Adipose tissue (tissue), 3 donors: ENCODE measurements around the gene BRD1. TPM values are rescaled to one million over a fixed set of nuclear protein-coding genes. Genes with fewer than 3 reads are reported as not detected.

Experiments used
- H3K27ac ChIP-seq: one replicate; pipeline ENCODE4 v1.5.1; 2013; ENCODE audit warnings: low read depth, low read length
- WGBS, 3 donors: extraction: QIAGEN DNeasy Blood & Tissue Kit; methylation state at CpG; one replicate each; pipeline ENCODE4 v1.1.7; 2013; 5-methylcytosine and 5-hydroxymethylcytosine counted together
- polyA plus RNA-seq, 3 donors: library from polyadenylated mRNA; stranded (reverse); fragments of 200-250 nt; gene quantifications; one replicate each; pipeline ENCODE4 v1.2.3, GENCODE V29; 2013
- donor health status: healthy with polysubstance abuse.
- donor health status: Bipolar disorder and iron deficiency.
- donor health status: healthy.

BRD1 gene
- polyA plus RNA-seq, 3 donors, result 10.5 to 18.6 (median 16.2) TPM

GRCh38 chr22:49810363-49811019, 17.2 kb downstream of the BRD1 start:
- H3K27ac ChIP-seq, result no peak overlapping the region
- WGBS, 3 donors, result 63 to 77% (median 71%) methylated on average over 5 of the region's 5 CpGs

DNA sequence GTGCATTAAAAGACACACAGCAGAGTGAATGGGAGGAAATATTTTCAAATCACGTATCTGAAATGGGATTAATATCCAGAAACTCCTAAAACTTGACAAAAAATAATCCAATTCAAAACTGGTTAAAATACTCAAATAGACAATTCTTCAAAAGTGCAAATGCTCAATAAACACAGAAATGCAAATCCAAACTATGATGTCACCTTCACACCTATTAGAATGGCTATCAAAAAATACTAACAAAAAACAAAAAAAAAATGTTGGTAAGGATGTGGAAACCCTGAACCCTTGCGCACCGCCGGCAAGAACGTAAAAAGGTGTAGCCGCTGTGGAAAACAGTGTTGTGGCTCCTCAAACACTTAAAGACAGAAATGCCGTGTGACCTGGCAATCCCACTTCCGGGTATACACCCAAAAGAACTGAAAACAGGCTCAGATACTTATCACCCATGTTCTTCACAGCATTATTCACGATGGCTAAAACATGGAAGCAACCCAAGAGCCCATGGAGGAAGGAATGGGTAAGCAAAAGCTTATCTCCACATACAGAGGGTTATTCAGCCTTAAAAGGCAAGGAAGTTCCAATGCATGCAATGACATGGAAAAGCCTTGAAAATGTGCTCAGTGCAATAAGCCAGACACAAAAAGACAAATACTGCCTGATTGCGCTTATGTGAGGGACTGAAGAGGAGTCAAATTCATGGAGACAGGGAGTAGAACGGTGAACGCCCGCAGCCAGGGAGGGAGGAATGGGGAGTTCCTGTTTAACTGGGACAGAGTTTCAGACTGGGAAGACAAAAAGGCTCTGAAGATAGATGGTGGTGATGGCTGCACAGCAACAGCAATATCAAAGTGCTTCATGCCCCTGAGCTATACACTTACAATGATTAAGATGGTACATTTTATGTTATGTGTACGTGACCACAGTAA, 19.6 kb downstream of the BRD1 start:
- 65 to 85% (median 68%) methylated on average over 14 of the region's 14 CpGs for WGBS, 3 donors

DNA sequence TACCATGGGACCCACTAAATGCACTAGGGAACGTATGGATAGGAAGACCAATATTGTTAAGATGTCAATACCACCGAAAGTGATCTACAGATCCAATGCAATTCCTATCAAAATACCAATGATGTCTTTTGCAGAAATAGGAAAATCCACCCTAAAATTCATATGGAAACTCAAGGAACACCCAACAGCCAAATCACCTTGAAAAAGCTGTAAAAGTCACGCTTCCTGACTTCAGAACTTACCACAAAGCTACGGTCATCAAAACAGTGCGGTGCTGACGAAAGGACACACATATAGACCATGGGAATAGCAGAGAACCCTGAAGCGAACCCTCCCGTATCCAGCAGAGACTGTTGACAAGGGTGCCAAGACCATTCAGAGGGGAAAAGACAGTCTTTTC, 20.5 kb downstream of the BRD1 start:
- H3K27ac ChIP-seq, result no peak overlapping the region
- 97 to 99% (median 98%) methylated on average over 8 of the region's 8 CpGs for WGBS, 3 donors

More for the DNA sequence above, 19.6 kb downstream of the BRD1 start:
- no peak overlapping the region for H3K27ac ChIP-seq

GRCh38 chr22:49803737-49804375, 23.8 kb downstream of the BRD1 start:
- no peak overlapping the region for H3K27ac ChIP-seq
- 89 to 94% (median 93%) methylated on average over 28 of the region's 28 CpGs for WGBS, 3 donors

DNA sequence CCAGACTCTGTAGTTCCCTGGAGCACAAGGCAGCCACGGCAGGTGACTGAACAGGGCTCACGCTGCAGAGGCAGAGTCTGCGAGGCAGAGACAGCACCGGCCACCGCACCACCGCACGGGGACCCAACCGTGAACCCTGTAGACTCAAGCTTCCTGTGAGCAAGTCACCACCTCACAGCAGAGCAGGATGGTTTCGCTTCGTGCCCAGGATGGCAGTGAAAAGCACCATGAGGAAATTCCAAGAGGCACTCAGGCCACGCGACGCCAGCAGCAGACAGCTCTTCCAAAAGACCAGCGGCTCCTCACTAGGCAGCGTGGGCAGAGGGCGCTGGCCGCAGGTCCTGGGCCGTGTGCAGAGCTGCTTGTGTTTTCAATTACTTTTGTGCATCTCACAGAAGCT, 24.5 kb downstream of the BRD1 start:
- H3K27ac ChIP-seq, result no peak overlapping the region
- WGBS, 3 donors, result 92 to 94% (median 92%) methylated on average over 18 of the region's 18 CpGs

- no peak overlapping the region for H3K27ac ChIP-seq
- 86 to 89% (median 87%) methylated on average over 18 of the region's 18 CpGs for WGBS, 3 donors
Observed at GRCh38 chr22:49801391-49802060, 26.1 kb downstream of the BRD1 start.

DNA sequence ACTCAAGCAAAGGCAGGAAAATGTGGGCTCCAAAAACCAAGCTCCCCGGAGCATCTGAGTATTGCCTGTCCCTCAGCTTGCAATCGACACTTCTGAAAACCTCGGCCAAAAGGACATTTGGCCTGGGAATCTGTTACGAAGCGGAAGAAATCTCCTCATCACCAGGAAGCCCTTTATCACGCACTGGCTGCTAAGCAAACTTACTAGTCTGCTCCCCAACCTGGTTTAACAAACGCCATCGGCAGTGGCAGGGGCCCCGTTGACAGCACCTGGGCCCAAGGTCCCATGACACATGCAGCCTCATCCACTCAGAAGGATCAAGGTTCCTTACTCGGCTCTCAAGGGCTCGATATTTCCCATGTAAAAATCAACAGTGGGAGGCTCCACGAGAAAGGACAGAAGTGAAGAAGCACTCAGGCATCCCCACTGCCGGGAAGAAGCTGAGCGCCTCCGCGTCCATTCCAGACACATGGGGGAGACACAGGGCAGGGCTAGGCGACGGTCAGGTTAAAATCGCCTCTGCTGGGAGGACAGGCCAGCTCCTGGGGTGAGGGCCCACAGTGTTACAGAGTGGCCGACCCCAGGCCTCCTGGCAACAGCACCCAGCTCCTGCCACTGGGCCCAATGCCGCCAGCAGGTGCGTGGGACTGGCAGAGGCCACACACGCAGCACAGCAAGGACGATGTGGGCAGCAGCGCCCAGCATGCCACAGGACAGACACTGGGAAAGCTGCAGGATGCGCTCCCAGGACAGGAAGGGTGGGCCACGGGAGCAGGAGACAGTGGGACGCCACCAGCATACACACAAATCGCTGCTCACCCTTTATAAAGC, 27.1 kb downstream of the BRD1 start:
- 63 to 86% (median 77%) methylated on average over 29 of the region's 29 CpGs for WGBS, 3 donors
- no peak overlapping the region for H3K27ac ChIP-seq

DNA sequence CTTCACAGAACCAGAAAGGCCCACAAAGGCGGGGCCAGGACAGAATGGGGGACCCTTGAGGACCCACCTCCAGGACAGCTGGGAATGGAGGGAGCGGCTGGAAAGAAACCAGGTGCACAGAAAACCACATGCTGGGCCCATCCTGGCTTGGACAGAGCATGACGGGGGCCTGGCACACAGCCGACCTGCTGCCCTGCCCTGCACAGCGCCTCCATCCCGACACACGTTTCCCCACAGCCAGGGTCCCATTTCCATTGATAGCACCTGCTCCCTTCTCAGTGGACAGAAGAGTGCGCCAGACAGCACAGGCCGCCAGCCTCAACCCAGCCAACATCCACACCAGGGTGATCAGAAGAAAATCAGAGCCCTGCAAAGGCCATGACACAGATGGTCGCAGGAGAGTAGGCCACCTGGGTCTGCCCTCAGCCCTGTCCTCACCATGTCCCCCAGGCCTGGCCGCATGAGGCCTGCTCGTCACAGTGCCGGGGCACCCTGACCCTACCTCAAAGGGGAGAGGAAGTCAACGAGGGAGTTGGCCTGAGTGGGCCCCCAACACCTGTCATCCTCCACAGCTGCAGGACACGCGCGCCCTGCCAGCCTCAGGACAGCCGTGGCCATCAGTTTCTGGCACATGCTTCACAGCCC, 28.1 kb downstream of the BRD1 start:
- WGBS, 3 donors, result 85 to 89% (median 85%) methylated on average over 18 of the region's 18 CpGs
- H3K27ac ChIP-seq, result no peak overlapping the region

DNA sequence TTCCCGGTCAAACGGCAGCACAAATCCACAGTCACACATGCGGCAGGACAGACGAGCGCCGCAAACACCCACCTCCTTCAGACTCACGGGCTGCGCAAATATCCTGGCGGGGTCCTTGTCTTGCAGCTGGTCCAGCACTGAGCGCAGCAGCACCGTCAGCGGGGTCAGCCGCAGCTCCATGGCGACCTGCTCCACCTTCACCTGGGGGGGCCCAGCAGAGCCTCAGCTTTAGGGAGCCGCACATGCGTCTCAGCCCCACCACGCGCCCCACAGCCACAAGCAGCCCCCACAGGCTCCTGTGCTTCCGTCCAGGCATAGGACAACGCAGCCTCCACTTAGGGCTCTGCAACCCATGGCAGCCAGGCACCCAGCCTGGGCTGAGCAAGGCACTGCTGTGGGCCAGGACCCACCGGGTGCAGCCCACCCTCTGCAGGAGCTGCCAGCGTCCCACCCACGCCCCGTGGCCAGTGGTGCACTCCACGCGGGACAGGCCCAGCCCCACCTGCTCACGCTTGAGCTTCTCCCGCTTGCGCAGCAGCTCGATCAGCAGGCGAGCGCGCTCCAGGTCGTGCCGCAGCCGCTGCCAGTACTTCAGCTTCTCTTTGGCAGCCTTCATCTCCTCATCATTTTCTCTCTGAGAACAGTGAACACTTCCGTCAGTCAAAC, 29.1 kb downstream of the BRD1 start:
- no peak overlapping the region for H3K27ac ChIP-seq
- 95 to 96% (median 96%) methylated on average over 37 of the region's 37 CpGs for WGBS, 3 donors

DNA sequence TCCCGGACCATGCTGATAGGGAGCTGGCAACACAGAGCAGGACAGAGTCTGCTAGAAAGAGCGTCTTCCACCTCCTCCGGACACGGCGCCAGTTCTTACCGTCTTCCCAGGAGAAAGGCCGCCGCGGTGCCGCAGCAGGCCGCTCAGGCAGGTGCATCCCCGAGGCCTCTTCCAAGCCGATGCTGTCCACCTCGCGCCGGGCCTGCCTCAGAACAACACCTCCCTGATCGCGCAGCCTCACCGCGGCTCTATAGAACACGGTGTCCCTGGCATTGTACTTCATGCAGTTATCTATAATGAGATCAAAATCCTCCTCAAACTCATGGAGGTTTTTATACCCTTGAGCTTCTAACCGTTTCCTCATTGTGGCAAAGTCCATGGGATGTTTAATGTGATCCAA, 30.0 kb downstream of the BRD1 start:
- 95 to 96% (median 95%) methylated on average over 22 of the region's 22 CpGs for WGBS, 3 donors

GRCh38 chr22:49796596-49797270, 30.9 kb downstream of the BRD1 start:
- 93 to 97% (median 95%) methylated on average over 25 of the region's 25 CpGs for WGBS, 3 donors
- no peak overlapping the region for H3K27ac ChIP-seq

More for the DNA sequence above, 30.0 kb downstream of the BRD1 start:
- H3K27ac ChIP-seq, result no peak overlapping the region

DNA sequence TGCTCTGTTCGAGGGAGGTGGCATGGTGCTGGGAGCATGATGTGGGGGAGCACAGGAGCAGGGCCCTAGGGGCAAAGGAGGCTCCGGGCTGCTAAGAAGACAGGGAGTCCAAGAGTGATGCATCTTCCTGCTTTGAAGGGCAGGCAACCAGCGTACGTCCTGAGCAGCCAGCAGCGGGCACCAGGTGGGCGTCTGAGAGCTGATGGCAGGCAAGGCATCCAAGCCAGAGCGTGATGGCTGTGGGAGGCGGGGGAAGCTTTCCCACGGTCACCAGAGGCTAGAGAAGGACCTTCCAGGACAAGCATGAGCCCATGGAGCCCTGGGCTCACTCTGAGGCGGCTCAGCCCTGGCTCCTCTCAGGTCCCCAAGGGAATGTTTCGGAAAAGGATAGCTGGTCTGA, 32.2 kb downstream of the BRD1 start:
- WGBS, 3 donors, result 90 to 93% (median 90%) methylated on average over 11 of the region's 11 CpGs

GRCh38 chr22:49793871-49794270, 33.8 kb downstream of the BRD1 start:
- 85 to 91% (median 87%) methylated on average over 23 of the region's 23 CpGs for WGBS, 3 donors
- no peak overlapping the region for H3K27ac ChIP-seq

More for the DNA sequence above, 32.2 kb downstream of the BRD1 start:
- H3K27ac ChIP-seq, result no peak overlapping the region

DNA sequence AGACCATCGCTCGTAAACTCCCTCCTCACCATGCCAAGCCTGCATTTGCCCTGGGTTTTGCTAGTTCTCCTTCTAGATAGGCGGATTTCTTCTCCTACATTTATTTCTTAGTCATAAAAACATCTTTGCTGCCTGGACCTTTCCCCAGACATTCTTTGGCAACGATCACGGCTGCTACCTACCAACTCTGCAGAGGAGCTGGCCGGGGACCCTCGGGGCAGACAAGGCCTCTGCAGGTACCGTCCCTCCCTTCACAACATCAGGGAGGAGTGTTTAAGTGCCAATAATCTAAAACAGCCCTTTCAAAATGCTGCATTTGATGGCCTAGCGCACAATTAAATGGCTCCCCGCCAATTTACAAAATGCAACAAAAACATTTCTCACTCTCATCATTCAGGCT, 34.4 kb downstream of the BRD1 start:
- no peak overlapping the region for H3K27ac ChIP-seq
- 74 to 89% (median 77%) methylated on average over 10 of the region's 10 CpGs for WGBS, 3 donors

GRCh38 chr22:49792107-49792506, 35.6 kb downstream of the BRD1 start:
- 94 to 96% (median 96%) methylated on average over 10 of the region's 10 CpGs for WGBS, 3 donors
- H3K27ac ChIP-seq, result no peak overlapping the region

GRCh38 chr22:49791682-49792081, 36.0 kb downstream of the BRD1 start:
- H3K27ac ChIP-seq, result no peak overlapping the region
- WGBS, 3 donors, result 88 to 91% (median 89%) methylated on average over 10 of the region's 10 CpGs
